Effector memory CD8-positive, alpha-beta T cell (primary cell): ENCODE measurements around the gene TLR9.

Source experiments
- ATAC-seq: fragments of 150-1000 bp; cut with Tn5 transposase; replicated peaks from 2 replicates; pipeline ENCODE4 v1.10.0; 2021; ENCODE audit warnings: mild to moderate bottlenecking, moderate library complexity
- DNase-seq, 3 experiments: peaks; one replicate each; pipeline ENCODE4 v3.0.0; 2021
- H3K27ac Mint-ChIP-seq, 2 donors: one replicate each; pipeline ENCODE4 v1.8.0; 2022; ENCODE audit warnings: mild to moderate bottlenecking in 2 of 2, mixed read lengths in 2 of 2, moderate library complexity in 2 of 2
- H3K27me3 Mint-ChIP-seq, 2 donors: one replicate each; pipeline ENCODE4 v1.8.0; 2022; ENCODE audit warnings: mixed read lengths in 2 of 2
- H3K36me3 Mint-ChIP-seq: one replicate; pipeline ENCODE4 v1.8.0; 2022; ENCODE audit warnings: mild to moderate bottlenecking, moderate library complexity, mixed read lengths; ENCODE audit not compliant: insufficient read depth
- H3K4me1 Mint-ChIP-seq, 2 donors: one replicate each; pipeline ENCODE4 v1.8.0; 2022; ENCODE audit warnings: low read depth in 2 of 2, mixed read lengths in 2 of 2
- H3K4me3 Mint-ChIP-seq, 2 donors: one replicate each; pipeline ENCODE4 v1.8.0; 2022; ENCODE audit warnings: mild to moderate bottlenecking in 2 of 2, mixed read lengths in 2 of 2, moderate library complexity in 2 of 2
- H3K9me3 Mint-ChIP-seq, 2 donors: one replicate each; pipeline ENCODE4 v1.8.0; 2022; ENCODE audit warnings: mixed read lengths in 2 of 2

Gene TLR9

DNA sequence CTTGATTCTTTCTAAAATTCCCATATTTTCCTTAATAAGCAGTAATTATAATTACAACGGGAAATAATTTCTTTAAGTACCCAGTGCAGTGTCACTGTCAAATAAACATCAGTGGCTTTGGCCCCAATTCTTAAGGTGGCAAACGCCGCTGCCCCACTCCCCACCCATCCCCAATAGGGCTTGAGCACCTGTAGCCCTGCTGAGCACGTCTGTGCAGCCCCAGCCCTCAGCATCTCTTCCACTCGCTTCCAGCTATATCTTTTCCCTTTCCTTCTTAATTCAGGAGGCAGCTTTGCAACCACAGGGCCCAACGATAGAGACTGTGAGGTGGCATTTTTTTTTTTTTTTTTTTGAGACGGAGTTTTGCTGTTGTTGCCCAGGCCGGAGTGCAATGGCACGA, 29.2 kb upstream of the TLR9 start:
- H3K4me1 Mint-ChIP-seq: peaks cover 45 to 56% of the 10 kb centered on the region in 2 donors
- no peaks in the 10 kb centered on the region for H3K27me3 Mint-ChIP-seq
- no peak for ATAC-seq
- no peaks in the 10 kb centered on the region for H3K9me3 Mint-ChIP-seq
- DNase-seq: no peak
- peak overlapping the region; percentile 50 to 51 for H3K4me3 Mint-ChIP-seq
- H3K27ac Mint-ChIP-seq: peak overlapping the region; percentile 95 to 98
- H3K36me3 Mint-ChIP-seq: peaks cover 94% of the 10 kb centered on the region

DNA sequence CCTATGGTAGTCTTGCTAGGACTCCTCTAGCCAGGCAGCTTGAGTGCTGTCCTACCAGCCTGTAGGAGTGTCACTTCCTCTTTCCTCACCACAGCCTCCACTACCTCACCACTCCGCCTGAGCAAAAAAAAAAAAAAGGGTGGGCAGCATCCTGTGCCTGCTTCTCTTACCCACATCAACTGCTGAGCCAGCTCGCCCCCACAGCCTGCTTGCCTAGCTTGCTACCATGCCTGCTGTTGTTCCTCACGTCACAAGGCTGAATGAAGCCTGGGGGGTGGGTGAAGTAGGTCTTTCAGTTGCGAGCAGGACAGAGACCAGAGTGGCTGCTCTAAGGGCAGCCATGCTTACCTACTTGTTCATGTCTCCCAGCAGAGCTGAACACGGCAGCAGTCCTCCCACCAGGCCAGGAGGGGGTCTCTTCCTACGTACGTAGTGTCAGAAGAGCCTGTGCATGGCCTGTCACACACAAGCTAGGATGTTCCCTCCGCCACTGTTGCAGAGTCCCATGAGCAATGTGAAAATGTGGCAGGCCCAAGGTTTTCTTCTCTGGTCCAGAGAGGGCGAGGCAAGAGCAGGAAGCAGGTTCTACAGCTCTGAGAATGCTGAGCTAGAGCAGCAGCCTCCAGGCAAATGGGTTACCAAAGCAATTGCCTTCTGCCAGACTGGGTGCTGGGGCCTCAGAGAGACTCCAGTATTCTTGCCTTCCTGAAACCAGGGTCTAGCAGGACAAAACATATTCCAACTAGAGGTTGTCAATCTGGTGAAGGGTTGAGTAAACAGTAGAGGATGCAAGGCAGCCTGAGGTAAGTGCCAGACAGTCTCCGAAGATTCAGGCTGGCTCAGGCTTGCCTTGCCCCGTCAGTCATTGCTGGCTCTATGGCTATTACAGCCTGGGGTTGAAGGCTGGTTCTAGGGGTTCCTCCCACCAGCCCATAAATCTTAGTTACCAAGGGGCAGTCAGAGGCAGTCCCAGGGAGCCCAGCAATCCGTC, 28.2 kb upstream of the TLR9 start:
- DNase-seq (peak; percentile 79 to 84 (median 82)), ATAC-seq (peak; percentile 90)
- Mint-ChIP-seq H3K4me3 (peak overlapping the region; percentile 83 to 86), H3K27me3 (no peaks in the 10 kb centered on the region), H3K9me3 (no peaks in the 10 kb centered on the region), H3K27ac (peak overlapping the region; percentile 95 to 98), H3K36me3 (peaks cover 88% of the 10 kb centered on the region), H3K4me1 (peaks cover 49 to 62% of the 10 kb centered on the region in 2 donors)

DNA sequence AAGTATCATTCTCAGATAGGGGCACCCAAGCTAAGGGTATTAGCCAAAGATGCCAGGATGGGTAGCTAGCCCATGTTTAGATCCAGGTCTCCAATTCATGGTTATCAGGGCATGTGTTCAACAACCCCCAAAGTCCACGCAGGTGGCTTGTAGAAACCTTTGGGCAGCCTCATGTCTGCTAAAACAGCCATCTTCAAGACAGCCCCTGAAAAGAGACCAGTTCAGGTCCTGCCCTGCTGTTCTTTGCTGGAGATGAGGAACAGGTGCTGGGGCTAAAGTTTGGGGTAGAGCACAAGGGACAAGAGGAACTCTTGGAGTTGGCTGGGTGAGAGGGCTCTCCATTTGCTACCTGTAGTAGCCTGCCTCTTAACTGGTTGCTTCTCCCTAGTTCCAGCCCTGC, 24.7 kb upstream of the TLR9 start:
- DNase-seq: no peak
- H3K36me3 Mint-ChIP-seq: peaks cover 80% of the 10 kb centered on the region
- H3K4me1 Mint-ChIP-seq: peaks cover 65 to 67% of the 10 kb centered on the region in 2 donors
- H3K4me3 Mint-ChIP-seq: peak overlapping the region in 1 of 2 donors; percentile 11
- H3K27me3 Mint-ChIP-seq: no peaks in the 10 kb centered on the region
- H3K27ac Mint-ChIP-seq: peak overlapping the region; percentile 35 to 94
- H3K9me3 Mint-ChIP-seq: no peaks in the 10 kb centered on the region
- ATAC-seq: no peak

DNA sequence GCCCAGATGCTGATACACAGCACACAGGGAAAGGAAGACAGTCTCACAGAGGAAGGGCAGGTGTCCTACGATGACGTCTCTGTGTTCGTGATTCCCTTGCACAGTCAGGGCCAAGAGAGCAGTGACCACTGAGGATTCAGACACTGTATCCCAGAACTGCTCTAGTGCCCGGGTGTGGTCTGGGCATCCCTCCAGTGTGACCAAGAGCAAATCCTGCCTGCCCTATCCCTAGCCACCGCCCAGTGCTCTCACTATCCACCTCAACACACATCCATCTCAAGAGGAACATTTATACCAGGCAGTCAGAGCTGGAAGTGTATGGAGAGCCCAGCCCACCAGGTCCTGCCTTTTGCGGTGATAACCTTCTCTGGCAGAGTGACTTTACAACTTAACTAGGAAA, 24.2 kb upstream of the TLR9 start:
- Mint-ChIP-seq H3K9me3 (no peaks in the 10 kb centered on the region), H3K36me3 (peaks cover 77% of the 10 kb centered on the region), H3K4me1 (peaks cover 70 to 71% of the 10 kb centered on the region in 2 donors), H3K27ac (peak overlapping the region; percentile 35 to 94), H3K4me3 (no peak overlapping the region), H3K27me3 (no peaks in the 10 kb centered on the region)
- DNase-seq (no peak), ATAC-seq (no peak)

DNA sequence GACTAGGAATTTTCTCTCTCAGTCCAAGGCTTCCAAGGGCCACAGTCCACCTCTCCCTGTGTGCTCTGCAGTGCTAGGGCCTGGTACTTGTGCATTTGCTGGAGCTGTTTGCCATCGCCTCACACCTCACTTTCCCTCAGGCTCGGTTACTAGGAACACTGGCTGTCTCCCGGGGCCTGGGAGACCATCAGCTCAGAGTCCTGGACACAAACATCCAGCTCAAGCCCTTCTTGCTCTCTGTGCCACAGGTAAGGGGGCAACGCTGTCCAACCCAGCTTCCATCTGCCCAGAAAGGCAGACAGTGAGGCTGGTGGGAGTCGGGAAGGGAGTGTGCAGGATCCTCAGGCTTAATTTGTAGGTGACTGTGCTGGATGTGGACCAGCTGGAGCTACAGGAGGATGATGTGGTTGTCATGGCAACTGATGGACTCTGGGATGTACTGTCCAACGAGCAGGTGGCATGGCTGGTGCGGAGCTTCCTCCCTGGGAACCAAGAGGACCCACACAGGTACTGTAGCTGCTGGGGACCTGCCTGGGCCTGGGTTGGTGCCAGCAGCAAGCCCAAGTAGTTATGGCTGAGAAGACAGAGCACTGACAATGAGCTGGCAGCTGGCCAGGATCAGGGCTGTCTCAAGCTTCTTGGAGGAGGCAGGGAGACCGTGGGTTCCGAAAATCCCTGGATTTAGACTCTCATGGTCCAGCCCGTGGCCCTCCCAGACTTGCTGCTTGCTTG, 23.5 kb upstream of the TLR9 start:
- H3K36me3 Mint-ChIP-seq: peaks cover 71% of the 10 kb centered on the region
- peaks cover 69 to 71% of the 10 kb centered on the region in 2 donors for H3K4me1 Mint-ChIP-seq
- peak overlapping the region in 1 of 2 donors; percentile 91 for H3K4me3 Mint-ChIP-seq
- H3K27me3 Mint-ChIP-seq: no peaks in the 10 kb centered on the region
- H3K27ac Mint-ChIP-seq: peak overlapping the region; percentile 92 to 94
- ATAC-seq (no peak), DNase-seq (no peak)
- no peaks in the 10 kb centered on the region for H3K9me3 Mint-ChIP-seq

DNA sequence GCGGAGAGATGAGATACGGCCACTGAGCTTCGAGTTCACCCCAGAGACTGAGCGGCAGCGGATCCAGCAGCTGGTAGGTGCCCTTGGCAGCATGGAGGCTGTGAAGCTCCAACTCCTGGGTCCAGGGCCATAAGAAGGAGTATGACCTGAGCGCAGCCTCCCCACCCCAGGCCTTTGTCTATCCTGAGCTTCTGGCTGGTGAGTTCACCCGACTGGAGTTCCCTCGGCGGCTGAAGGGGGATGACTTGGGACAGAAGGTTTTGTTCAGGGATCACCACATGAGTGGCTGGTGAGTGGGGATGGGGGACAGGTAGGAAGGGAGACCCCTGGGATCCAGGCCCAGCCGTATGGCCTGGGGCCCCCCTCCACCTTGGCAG, 22.7 kb upstream of the TLR9 start:
- H3K4me3 Mint-ChIP-seq: peak overlapping the region; percentile 82 to 91
- peaks cover 63% of the 10 kb centered on the region for H3K36me3 Mint-ChIP-seq
- H3K4me1 Mint-ChIP-seq: peaks cover 64 to 69% of the 10 kb centered on the region in 2 donors
- no peaks in the 10 kb centered on the region for H3K27me3 Mint-ChIP-seq
- no peaks in the 10 kb centered on the region for H3K9me3 Mint-ChIP-seq
- no peak for ATAC-seq
- H3K27ac Mint-ChIP-seq: peak overlapping the region; percentile 92 to 94
- no peak for DNase-seq

DNA sequence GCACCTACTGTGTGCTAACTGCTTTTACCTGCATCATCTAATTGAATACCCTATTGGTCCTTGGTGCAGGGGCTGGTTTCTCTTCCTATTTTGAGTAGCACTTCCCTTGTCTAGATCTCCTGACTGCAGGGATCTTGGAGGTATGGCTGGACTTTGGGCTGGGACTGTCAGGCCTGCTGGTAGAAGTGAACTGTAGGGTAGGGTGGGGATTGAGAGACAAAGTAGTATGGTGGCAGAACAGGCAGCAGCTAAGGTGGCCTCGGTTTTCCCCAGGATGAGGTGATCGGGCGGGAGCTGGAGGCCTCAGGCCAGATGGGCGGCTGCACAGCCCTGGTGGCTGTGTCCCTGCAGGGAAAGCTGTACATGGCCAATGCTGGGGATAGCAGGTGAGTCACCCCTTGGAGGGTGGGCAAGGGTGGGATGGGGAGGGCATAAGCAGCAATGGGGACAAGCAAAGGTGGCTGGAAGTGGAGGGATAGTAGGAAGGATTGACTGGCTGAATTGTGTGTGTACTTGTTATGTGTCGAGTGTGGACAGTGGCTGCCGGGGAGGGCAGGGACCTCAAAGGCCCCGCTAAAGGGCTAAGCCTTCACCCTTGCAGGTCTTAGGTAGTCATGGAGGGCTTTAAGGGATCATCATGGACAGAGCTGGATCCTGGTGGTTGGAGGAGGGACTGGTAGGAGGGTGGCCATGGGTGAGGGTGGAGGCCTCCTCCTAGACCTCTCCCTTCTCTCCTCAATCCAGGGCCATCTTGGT, 22.1 kb upstream of the TLR9 start:
- peaks cover 59 to 67% of the 10 kb centered on the region in 2 donors for H3K4me1 Mint-ChIP-seq
- DNase-seq (no peak), ATAC-seq (no peak)
- no peaks in the 10 kb centered on the region for H3K9me3 Mint-ChIP-seq
- H3K27me3 Mint-ChIP-seq: no peaks in the 10 kb centered on the region
- peaks cover 57% of the 10 kb centered on the region for H3K36me3 Mint-ChIP-seq
- H3K27ac Mint-ChIP-seq: peak overlapping the region; percentile 92 to 94
- H3K4me3 Mint-ChIP-seq: peak overlapping the region; percentile 82 to 91

DNA sequence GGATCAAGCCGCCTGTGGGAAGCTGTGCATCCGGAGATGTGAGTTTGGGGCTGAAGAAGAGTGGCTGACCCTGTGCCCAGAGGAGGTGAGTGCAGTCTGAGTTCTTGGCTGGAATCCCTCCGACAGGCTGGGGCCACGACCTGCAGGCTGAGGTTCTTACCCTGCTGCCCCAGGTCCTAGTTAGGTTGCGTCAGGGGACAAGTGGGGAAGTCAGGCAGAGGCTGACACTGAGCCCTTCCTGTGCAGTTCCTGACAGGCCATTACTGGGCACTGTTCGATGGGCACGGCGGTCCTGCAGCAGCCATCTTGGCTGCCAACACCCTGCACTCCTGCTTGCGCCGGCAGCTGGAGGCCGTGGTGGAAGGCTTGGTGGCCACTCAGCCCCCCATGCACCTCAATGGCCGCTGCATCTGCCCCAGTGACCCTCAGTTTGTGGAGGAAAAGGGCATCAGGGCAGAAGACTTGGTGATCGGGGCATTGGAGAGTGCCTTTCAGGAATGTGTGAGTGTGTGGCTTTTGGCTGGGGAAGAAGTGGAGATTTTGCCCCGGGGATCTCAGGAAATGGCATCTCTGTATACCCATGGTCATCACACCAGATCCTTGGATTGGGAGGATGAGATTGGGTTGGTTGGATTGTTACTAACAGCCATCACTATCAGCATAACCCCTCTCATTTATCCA, 21.4 kb upstream of the TLR9 start:
- peaks cover 56 to 60% of the 10 kb centered on the region in 2 donors for H3K4me1 Mint-ChIP-seq
- no peaks in the 10 kb centered on the region for H3K27me3 Mint-ChIP-seq
- H3K9me3 Mint-ChIP-seq: no peaks in the 10 kb centered on the region
- peaks cover 50% of the 10 kb centered on the region for H3K36me3 Mint-ChIP-seq
- H3K4me3 Mint-ChIP-seq: peak overlapping the region; percentile 82 to 91
- no peak for DNase-seq
- ATAC-seq: no peak
- H3K27ac Mint-ChIP-seq: peak overlapping the region; percentile 92 to 94

DNA sequence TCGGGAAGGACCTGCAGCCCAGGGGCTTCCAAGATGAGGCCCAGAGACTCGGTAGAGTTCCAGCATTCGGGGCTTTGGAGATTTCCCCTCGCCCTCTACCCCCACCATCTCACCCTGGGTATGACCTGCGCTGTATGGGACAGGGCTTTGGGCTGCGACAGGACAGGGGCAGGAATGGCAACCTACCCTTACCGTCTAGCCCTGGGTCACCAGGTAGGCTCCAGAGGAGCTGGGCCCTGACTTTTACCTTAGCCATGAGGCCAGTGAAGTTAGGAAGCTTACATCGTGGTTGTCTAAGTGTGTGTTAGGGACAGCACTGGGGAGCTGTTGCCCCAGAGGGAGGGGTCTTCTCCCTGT, 20.8 kb upstream of the TLR9 start:
- peak overlapping the region; percentile 82 to 91 for H3K4me3 Mint-ChIP-seq
- peaks cover 44% of the 10 kb centered on the region for H3K36me3 Mint-ChIP-seq

DNA sequence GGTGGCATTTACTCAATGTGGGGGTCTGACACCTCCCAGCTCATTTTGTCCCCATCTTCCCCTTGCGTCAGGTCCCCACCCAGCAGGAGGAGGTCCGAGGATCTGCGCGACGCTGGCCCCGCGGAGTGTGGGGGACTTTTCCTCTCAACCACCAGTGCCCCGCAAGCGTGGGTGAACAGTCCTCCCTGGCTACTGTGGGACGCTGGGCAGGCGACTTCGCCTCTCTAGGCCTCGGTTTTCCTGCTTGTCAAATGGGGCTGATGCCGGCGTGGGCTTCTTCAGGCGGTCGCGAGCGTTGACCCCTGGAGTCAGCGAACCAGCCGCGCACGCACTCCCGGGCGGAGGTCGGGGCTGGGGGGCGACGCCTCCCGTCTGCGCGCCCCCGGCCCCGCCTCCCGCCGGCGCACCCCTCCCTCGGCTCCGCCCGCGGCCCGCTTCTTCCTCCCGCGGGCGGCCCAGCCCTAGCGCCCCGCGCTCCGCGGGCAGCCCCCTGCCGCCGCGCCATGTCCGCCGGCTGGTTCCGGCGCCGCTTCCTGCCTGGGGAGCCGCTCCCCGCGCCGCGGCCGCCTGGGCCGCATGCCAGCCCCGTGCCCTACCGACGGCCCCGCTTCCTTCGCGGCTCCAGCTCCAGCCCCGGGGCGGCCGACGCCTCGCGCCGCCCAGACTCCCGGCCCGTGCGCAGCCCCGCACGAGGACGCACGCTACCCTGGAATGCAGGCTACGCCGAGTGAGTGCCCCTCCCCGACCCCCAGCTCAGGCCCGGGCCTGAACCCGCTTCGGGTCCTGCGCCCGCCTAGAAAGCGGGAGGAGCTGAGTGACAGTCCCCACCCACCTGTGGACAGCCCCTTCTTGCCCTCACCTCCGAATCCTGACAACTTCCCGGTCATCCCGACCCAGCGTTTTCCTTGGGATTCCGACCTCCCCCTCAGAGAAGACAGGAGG, 20.1 kb upstream of the TLR9 start, which contains the start of gene PPM1M:
TSS of gene PPM1M (plus strand) at position 438 of the 942 bp plus-strand sequence. CDS start at position 504, 66 bp downstream.
- peak within 1 kb of the TSS; percentile 82 to 91 for H3K4me3 Mint-ChIP-seq
- peak within 1 kb of the TSS; percentile 92 to 94 for H3K27ac Mint-ChIP-seq
- no peaks in the 10 kb centered on the region for H3K27me3 Mint-ChIP-seq
- H3K9me3 Mint-ChIP-seq: no peaks in the 10 kb centered on the region
- peak; percentile 74 for ATAC-seq
- H3K4me1 Mint-ChIP-seq: peaks cover 62 to 68% of the 10 kb centered on the region in 2 donors
- H3K36me3 Mint-ChIP-seq: peaks cover 37% of the 10 kb centered on the region
- peak; percentile 62 to 72 (median 63) for DNase-seq

More for the DNA sequence above, 20.8 kb upstream of the TLR9 start:
- no peaks in the 10 kb centered on the region for H3K9me3 Mint-ChIP-seq
- peaks cover 56 to 64% of the 10 kb centered on the region in 2 donors for H3K4me1 Mint-ChIP-seq
- ATAC-seq (peak; percentile 22), DNase-seq (peak in 1 of 3 experiments; percentile 32)
- H3K27ac Mint-ChIP-seq: peak overlapping the region; percentile 92 to 94
- H3K27me3 Mint-ChIP-seq: no peaks in the 10 kb centered on the region

DNA sequence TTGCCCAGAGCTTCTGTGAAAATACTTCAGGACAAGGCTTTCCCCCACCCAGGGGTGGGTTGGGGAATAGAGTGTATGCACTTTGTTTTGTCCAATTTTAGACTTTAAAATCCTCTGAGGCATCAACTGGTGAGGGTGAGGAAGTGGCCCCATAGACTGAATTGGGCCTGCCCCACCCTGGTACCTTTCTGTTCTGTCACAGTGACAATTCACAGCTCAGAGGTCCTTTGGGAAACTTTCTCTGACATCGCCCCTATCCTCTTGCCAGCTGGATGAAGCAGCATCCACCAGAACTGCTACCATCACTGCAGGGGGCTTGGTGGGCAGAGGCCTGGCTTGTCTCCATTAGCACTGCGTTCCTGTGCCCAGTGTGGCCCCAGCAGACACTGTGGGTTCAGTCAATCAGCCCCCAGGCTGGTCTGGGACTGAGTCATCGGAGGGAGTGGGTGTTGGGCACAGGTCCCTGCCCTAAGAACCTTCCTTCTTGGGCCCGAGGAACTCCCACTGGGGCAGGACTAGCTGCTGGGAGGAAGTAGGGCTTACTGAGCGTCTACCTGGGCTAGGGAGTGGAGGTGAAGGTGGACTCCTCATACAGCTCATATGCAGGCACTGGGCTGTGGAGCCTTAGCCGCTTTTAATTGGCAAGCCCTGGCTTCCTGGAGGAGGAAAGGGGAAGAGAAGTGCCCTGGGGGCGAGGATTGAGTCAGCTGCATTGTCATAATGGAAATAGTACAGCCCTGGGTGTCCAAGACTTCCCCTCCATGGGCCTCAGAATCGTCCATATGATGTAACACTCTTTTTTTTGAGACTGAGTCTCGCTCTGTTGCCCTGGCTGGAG, 18.6 kb upstream of the TLR9 start:
- H3K36me3 Mint-ChIP-seq: peaks cover 38% of the 10 kb centered on the region

More for the DNA sequence above, 18.6 kb upstream of the TLR9 start:
- ATAC-seq: no peak
- Mint-ChIP-seq H3K27ac (peak overlapping the region; percentile 91 to 92), H3K27me3 (no peaks in the 10 kb centered on the region), H3K4me3 (peak overlapping the region; percentile 76 to 91), H3K4me1 (peaks cover 62 to 71% of the 10 kb centered on the region in 2 donors), H3K9me3 (no peaks in the 10 kb centered on the region)
- DNase-seq: no peak
